RWPE1 (cell line): Measurements from ENCODE around the gene TMEM256.

Source experiments
- CTCF ChIA-PET: fragments of 350-600 bp; sonication (Branson Sonifier 250); formaldehyde crosslinking; extraction: SDS; loops from one replicate; lab custom pipeline; 2021; lab: Yijun Ruan, JAX
- POLR2A ChIA-PET: fragments of 400-600 bp; formaldehyde crosslinking; extraction: SDS; loops from one replicate; lab custom pipeline; 2020; ENCODE audit warnings: antibody characterized with exemption; ENCODE audit not compliant: low non-redundant PET; lab: Yijun Ruan, JAX
- DNase-seq: peaks from one replicate; pipeline ENCODE4 v3.0.0; 2012; ENCODE audit warnings: low spot score
- H3K27ac ChIP-seq: fragments of 450-650 bp; 2 replicates; pipeline ENCODE4 v1.5.1; 2017
- CTCF ChIP-seq: fragments of 450-650 bp; conservative IDR thresholded peaks from 2 replicates; pipeline ENCODE4 v1.5.1; 2017; ENCODE audit warnings: low read depth, mild to moderate bottlenecking

The TMEM256 gene

GRCh38 chr17:7407082-7407481, 3.2 kb upstream of the TMEM256 start:
- no peak for DNase-seq
- H3K27ac ChIP-seq: peak overlapping the region; percentile 34
- CTCF ChIA-PET: no interaction called here
- TF ChIP-seq CTCF: no peak
- POLR2A ChIA-PET: no interaction called here

GRCh38 chr17:7406235-7406825, 2.4 kb upstream of the TMEM256 start:
- TF ChIP-seq CTCF: no peak
- no peak for DNase-seq
- H3K27ac ChIP-seq: peak overlapping the region; percentile 88
- ChIA-PET CTCF (no interaction called here), POLR2A (interaction anchor here (0.6 kb wide), 1 partner anchor 78 kb away, joined by 3 read pairs; no protein-coding TSS in a partner anchor)

GRCh38 chr17:7405350-7406234, 1.7 kb upstream of the TMEM256 start:
- TF ChIP-seq CTCF: no peak
- peak overlapping the region; percentile 88 for H3K27ac ChIP-seq
- DNase-seq: no peak
- ChIA-PET POLR2A (interaction anchor here (0.6 kb wide), 2 partner anchors 79 to 115 kb away, joined by 3 read pairs; no protein-coding TSS in a partner anchor), CTCF (no interaction called here)

- POLR2A ChIA-PET: interaction anchor here (0.6 to 1.1 kb wide), 5 partner anchors 11 to 115 kb away, joined by 3 to 13 read pairs (median 3); partner anchors contain the start of genes PLSCR3 and TMEM102
- no peak for TF ChIP-seq CTCF
- CTCF ChIA-PET: interaction anchor here (1.3 kb wide), 1 partner anchor 32 kb away, joined by 7 read pairs; no protein-coding TSS in a partner anchor
- peak overlapping the region; percentile 88 for H3K27ac ChIP-seq
- DNase-seq: no peak
These were observed 946 bp upstream of the TMEM256 start for GRCh38 chr17:7404737-7405349.

- DNase-seq: peak; percentile 64
- TF ChIP-seq CTCF: no peak
- CTCF ChIA-PET: interaction anchor here (0.6 to 1.3 kb wide), 4 partner anchors 33 to 68 kb away, joined by 3 to 7 read pairs (median 3); no protein-coding TSS in a partner anchor
- POLR2A ChIA-PET: interaction anchor here (0.5 to 1.1 kb wide), 5 partner anchors 9 to 79 kb away, joined by 3 to 13 read pairs (median 3); partner anchors contain the start of genes PLSCR3 and TMEM102
- peak overlapping the region; percentile 88 for H3K27ac ChIP-seq
These were observed 245 bp downstream of the TMEM256 start for GRCh38 chr17:7403727-7403976.

GRCh38 chr17:7403043-7403726, 712 bp downstream of the TMEM256 start:
- DNase-seq: no peak
- ChIA-PET CTCF (interaction anchor here (1.1 to 1.6 kb wide), 4 partner anchors 33 to 52 kb away, joined by 3 to 8 read pairs (median 5); no protein-coding TSS in a partner anchor), POLR2A (interaction anchor here (0.5 to 1.1 kb wide), 2 partner anchors 9 to 78 kb away, joined by 3 to 13 read pairs; partner anchors contain the start of gene PLSCR3)
- no peak for TF ChIP-seq CTCF
- H3K27ac ChIP-seq: peak overlapping the region; percentile 88
